SK-N-MC (cell line): ENCODE data around the gene ZNF391.
A peak's percentile ranks its signal among the peaks of the same experiment; 100 is the strongest.
"Not testable (repeated sequence)": the region's sequence is repeated elsewhere in the genome, so short reads cannot be mapped to it uniquely, and the experiment has no call there.

Experiments used
- DNase-seq: peaks from one replicate; pipeline ENCODE4 v3.0.0-alpha.2; 2011; ENCODE audit warnings: low read depth, low spot score
- H3K27ac ChIP-seq: fragments of 200-600 bp; sonication (generic); 2 replicates; pipeline ENCODE4 v1.5.1; 2016; ENCODE audit warnings: mixed run types
- H3K36me3 ChIP-seq: fragments of 200-600 bp; sonication (generic); 2 replicates; pipeline ENCODE4 v1.6.1; 2017; ENCODE audit warnings: antibody characterized with exemption, low read length, mixed read lengths; ENCODE audit not compliant: insufficient read depth
- H3K4me3 ChIP-seq: fragments of 200-600 bp; sonication (generic); 2 replicates; pipeline ENCODE4 v1.5.1; 2016
- H3K9ac ChIP-seq: fragments of 200-600 bp; sonication (generic); 2 replicates; pipeline ENCODE4 v1.8.0; 2017; ENCODE audit warnings: mixed run types, mixed read lengths; ENCODE audit not compliant: insufficient read length
- H3K9me3 ChIP-seq: fragments of 200-600 bp; sonication (generic); 2 replicates; pipeline ENCODE4 v1.6.1; 2017; ENCODE audit warnings: low read depth, mild to moderate bottlenecking, antibody characterized with exemption, low read length, moderate library complexity, mixed read lengths
- EZH2 ChIP-seq: fragments of 200-600 bp; sonication (generic); IDR thresholded peaks from one replicate; pipeline ENCODE4 v1.6.1; 2017; ENCODE audit warnings: antibody characterized with exemption
- FOXP2 ChIP-seq: optimal IDR thresholded peaks from 2 replicates; pipeline ENCODE3; 2011; ENCODE audit warnings: mild to moderate bottlenecking, moderate library complexity; ENCODE audit not compliant: insufficient read depth; ENCODE audit errors: extremely low read length, control extremely low read depth
- POLR2AphosphoS5 ChIP-seq: IDR thresholded peaks from 2 replicates; pipeline ENCODE4 v1.6.1; 2012; ENCODE audit warnings: mild to moderate bottlenecking, low read depth, low read length, borderline replicate concordance

The ZNF391 gene

GRCh38 chr6:27388293-27389197 is at the start of gene ZNF391:
TSS of gene ZNF391 (plus strand) at chr6:27388759. CDS start at chr6:27400371, 11,612 bp downstream.
- TF ChIP-seq POLR2AphosphoS5 (peak; percentile 99), EZH2 (no peak)
- DNase-seq: peak; percentile 63
- Histone ChIP-seq H3K36me3 (no peaks in the 10 kb centered on the region), H3K9me3 (no peaks in the 10 kb centered on the region), H3K4me3 (peak within 1 kb of the TSS; percentile 98), H3K9ac (peak within 1 kb of the TSS; percentile 92), H3K27ac (peak within 1 kb of the TSS; percentile 89)

GRCh38 chr6:27352850-27353249 is 35.7 kb upstream of the ZNF391 start:
- no peak for DNase-seq
- Histone ChIP-seq H3K27ac (no peak overlapping the region), H3K9me3 (0 out of 2 replicates have a peak, but pooled peaks cover 3% of the 10 kb centered on the region), H3K9ac (no peak overlapping the region), H3K36me3 (no peaks in the 10 kb centered on the region), H3K4me3 (no peak overlapping the region)
- TF ChIP-seq EZH2 (no peak), POLR2AphosphoS5 (no peak), FOXP2 (no peak)

DNA sequence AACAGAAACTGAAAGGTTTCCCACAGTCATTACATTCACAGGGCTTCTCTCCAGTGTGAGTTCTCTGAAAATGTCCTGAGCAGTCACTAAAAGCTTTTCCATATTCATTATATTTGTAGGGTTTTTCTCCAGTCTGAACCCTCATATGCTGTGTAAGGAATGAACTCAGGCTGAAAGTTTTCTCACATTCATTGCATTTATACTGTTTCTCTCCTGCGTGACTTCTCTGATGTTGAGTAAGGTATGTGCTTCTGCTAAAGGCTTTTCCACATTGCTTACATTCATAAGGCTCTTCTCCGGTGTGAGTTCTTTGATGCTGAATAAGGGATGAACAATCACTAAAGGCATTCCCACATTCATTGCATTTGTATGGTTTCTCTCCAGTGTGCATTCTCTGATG is 29.8 kb upstream of the ZNF391 start:
- Histone ChIP-seq H3K36me3 (no peaks in the 10 kb centered on the region), H3K27ac (no peak overlapping the region), H3K4me3 (no peak overlapping the region), H3K9ac (no peak overlapping the region), H3K9me3 (0 out of 2 replicates have a peak, but pooled peaks cover 6% of the 10 kb centered on the region)
- no peak for TF ChIP-seq EZH2
- DNase-seq: no peak

DNA sequence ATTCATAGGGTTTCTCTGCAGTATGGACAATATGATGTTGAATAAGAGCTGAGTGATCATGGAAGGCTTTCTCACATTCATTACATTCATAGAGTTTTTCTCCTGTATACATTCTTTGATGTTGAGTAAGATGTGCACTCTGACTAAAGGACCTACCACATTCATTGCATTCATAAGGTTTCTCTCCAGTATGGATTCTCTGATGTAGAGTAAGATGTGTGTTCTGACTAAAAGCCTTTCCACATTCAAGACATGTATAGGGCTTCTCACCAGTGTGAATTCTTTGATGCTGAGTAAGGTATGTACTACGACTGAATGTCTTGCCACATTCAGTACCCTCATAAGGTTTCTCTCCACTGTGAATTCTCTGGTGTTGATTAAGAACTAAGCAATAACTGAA is 29.3 kb upstream of the ZNF391 start:
- Histone ChIP-seq H3K27ac (no peak overlapping the region), H3K4me3 (no peak overlapping the region), H3K9ac (no peak overlapping the region), H3K9me3 (0 out of 2 replicates have a peak, but pooled peaks cover 6% of the 10 kb centered on the region), H3K36me3 (no peaks in the 10 kb centered on the region)
- no peak for DNase-seq
- no peak for TF ChIP-seq FOXP2
- no peak for TF ChIP-seq POLR2AphosphoS5
- no peak for TF ChIP-seq EZH2

DNA sequence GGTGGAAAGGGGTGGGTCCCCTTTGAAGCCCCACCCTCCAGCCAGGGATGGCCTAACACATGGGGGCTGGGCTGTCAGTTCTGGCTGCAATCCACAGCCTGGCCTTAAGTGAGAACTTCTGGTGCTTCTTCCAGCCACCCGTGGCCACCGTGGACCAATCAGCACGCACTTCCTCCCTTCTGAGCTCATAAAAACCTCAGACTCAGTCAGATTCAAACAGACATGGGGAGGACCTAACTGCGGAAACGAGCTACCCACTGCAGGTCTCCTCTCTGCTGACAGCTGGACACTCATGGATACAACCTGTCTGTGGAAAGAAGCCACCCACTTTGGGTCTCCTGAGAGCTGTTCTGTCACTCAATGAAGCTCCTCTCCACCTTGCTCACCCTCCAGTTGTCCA is 20.4 kb upstream of the ZNF391 start:
- no peak for DNase-seq
- H3K36me3 ChIP-seq: no peaks in the 10 kb centered on the region
- H3K9me3 ChIP-seq: no peaks in the 10 kb centered on the region
- H3K27ac ChIP-seq: no peak overlapping the region
- TF ChIP-seq EZH2: no peak
- TF ChIP-seq POLR2AphosphoS5: no peak
- no peak for TF ChIP-seq FOXP2
- H3K9ac ChIP-seq: no peak overlapping the region
- H3K4me3 ChIP-seq: no peak overlapping the region

- H3K9ac ChIP-seq: no peak overlapping the region
- no peak for TF ChIP-seq EZH2
- H3K9me3 ChIP-seq: no peaks in the 10 kb centered on the region
- DNase-seq: no peak
- no peak overlapping the region for H3K4me3 ChIP-seq
- H3K27ac ChIP-seq: no peak overlapping the region
- H3K36me3 ChIP-seq: no peaks in the 10 kb centered on the region
Measured at GRCh38 chr6:27370391-27370790, 18.2 kb upstream of the ZNF391 start.

DNA sequence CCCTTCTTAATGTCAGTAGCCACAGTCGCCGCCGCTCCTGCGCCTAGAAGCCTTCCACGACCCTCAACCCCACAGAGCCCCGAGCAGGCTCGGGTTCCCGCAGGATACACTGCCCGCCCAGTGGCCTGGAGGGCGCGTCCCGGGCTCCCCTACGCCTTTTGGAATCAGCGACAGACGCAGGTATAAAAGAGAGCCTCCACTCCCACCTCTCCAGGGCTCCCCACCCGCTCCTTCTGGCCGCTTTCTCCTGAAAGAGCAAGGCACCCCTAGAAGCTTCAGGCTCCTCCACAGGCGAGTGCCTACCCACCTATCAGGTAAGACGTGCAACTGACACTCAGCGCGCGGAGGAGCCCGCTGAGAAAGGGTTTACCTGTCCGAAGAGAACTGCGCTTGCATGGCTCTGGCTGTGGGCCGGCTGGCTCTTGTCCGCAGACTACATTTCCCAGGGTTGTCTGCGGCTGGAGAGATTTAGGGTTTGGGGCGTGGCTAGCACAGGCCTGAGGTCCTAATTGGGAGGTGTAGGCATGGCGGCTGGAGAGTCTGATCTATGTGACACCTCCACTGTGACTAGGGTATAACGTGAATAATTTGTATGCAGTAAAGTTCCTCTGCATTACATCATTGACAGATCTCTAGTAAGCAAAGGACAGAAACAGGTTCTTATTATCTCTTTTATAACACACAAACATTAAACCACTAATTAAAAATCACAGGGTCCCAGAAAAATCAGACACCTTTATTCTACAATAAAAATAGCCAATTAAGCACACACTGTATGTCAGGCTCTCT is 13.5 kb upstream of the ZNF391 start:
- Histone ChIP-seq H3K9me3 (no peaks in the 10 kb centered on the region), H3K9ac (no peak overlapping the region), H3K4me3 (peak overlapping the region; percentile 62), H3K36me3 (no peaks in the 10 kb centered on the region), H3K27ac (no peak overlapping the region)
- TF ChIP-seq FOXP2: no peak
- TF ChIP-seq EZH2: no peak
- TF ChIP-seq POLR2AphosphoS5: peak; percentile 42; the same call in 1 of the 2 replicates
- peak; percentile 16 for DNase-seq

- no peaks in the 10 kb centered on the region for H3K36me3 ChIP-seq
- TF ChIP-seq FOXP2 (no peak), POLR2AphosphoS5 (no peak), EZH2 (no peak)
- DNase-seq: no peak
- no peaks in the 10 kb centered on the region for H3K9me3 ChIP-seq
- H3K4me3 ChIP-seq: peak overlapping the region; percentile 42; the same call in 1 of the 2 replicates
- no peak overlapping the region for H3K27ac ChIP-seq
- no peak overlapping the region for H3K9ac ChIP-seq
Measured at GRCh38 chr6:27375613-27376079, 12.9 kb upstream of the ZNF391 start.

DNA sequence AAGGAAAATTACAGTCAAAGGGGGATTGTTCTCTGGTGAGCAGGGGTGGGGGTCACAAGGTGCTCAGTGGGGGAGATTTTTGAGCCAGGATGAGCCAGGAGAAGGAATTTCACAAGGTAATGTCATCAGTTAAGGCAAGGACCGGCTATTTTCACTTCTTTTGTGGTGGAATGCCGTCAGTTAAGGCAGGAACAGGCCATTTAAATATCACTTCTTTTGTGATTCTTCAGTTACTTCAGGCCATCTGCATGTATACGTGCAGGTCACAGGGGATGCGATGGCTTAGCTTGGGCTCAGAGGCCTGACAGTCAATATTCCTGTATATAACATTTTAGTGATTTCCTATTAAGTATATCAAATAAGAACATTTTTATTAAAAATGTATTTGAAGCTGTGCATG is 10.2 kb upstream of the ZNF391 start:
- not testable (repeated sequence) for H3K9ac ChIP-seq, H3K36me3 ChIP-seq, H3K4me3 ChIP-seq, H3K9me3 ChIP-seq, DNase-seq, H3K27ac ChIP-seq

GRCh38 chr6:27381001-27381400 is 7.6 kb upstream of the ZNF391 start:
- DNase-seq, H3K4me3 ChIP-seq, H3K9me3 ChIP-seq, H3K36me3 ChIP-seq, H3K27ac ChIP-seq, H3K9ac ChIP-seq: not testable (repeated sequence)
